GM18907 (cell line): ENCODE results near the gene RABEP1.
A peak's percentile ranks its signal among the peaks of the same experiment; 100 is the strongest.

Experiments
- ATAC-seq: cut with Tn5 transposase; IDR thresholded peaks from one replicate; pipeline ENCODE4 v1.9.1; 2021; ENCODE audit warnings: mild to moderate bottlenecking, moderate library complexity; ENCODE audit not compliant: unreplicated experiment

RABEP1 gene

GRCh38 chr17:5269241-5269960 is 12.7 kb upstream of the RABEP1 start:
- ATAC-seq: no peak

- ATAC-seq: no peak
Observed at GRCh38 chr17:5272322-5272721, 9.8 kb upstream of the RABEP1 start.

GRCh38 chr17:5282642-5283217 is 646 bp downstream of the RABEP1 start:
- peak; percentile 3 for ATAC-seq

GRCh38 chr17:5283571-5284315 is 1.7 kb downstream of the RABEP1 start:
- no peak for ATAC-seq

- no peak for ATAC-seq
Observed at GRCh38 chr17:5284681-5285080, 2.6 kb downstream of the RABEP1 start.

- ATAC-seq: no peak
Observed at GRCh38 chr17:5286846-5287245, 4.8 kb downstream of the RABEP1 start.

- no peak for ATAC-seq
Observed at GRCh38 chr17:5291683-5292350, 9.7 kb downstream of the RABEP1 start.

- no peak for ATAC-seq
Observed at GRCh38 chr17:5297245-5297644, 15.2 kb downstream of the RABEP1 start.

- no peak for ATAC-seq
Observed at GRCh38 chr17:5299383-5299782, 17.3 kb downstream of the RABEP1 start.

GRCh38 chr17:5304636-5305035 is 22.6 kb downstream of the RABEP1 start:
- no peak for ATAC-seq

- ATAC-seq: no peak
Observed at GRCh38 chr17:5309851-5310250, 27.8 kb downstream of the RABEP1 start.

GRCh38 chr17:5325851-5326250 is 43.8 kb downstream of the RABEP1 start:
- ATAC-seq: no peak

GRCh38 chr17:5329784-5330557 is 47.9 kb downstream of the RABEP1 start:
- ATAC-seq: peak; percentile 58

- no peak for ATAC-seq
Observed at GRCh38 chr17:5330981-5331380, 48.9 kb downstream of the RABEP1 start.

GRCh38 chr17:5331506-5331905 is 49.4 kb downstream of the RABEP1 start:
- ATAC-seq: no peak

- no peak for ATAC-seq
Observed at GRCh38 chr17:5344914-5345313, 62.8 kb downstream of the RABEP1 start.

GRCh38 chr17:5352681-5353289 is 70.7 kb downstream of the RABEP1 start:
- no peak for ATAC-seq

- no peak for ATAC-seq
Observed at GRCh38 chr17:5354310-5354709, 72.2 kb downstream of the RABEP1 start.

GRCh38 chr17:5354886-5355415 is 72.9 kb downstream of the RABEP1 start:
- no peak for ATAC-seq
